GM12878 (cell line): ENCODE measurements around the gene USP34.

Source experiments
- ELK1 ChIP-seq: IDR thresholded peaks from 2 replicates; pipeline ENCODE4 v1.6.1; 2012; ENCODE audit warnings: low read depth, low read length, improper control_type of control experiment
- JUNB ChIP-seq: IDR thresholded peaks from 2 replicates; pipeline ENCODE4 v1.6.1; 2016; ENCODE audit warnings: antibody characterized with exemption, mild to moderate bottlenecking
- MTA3 ChIP-seq: IDR thresholded peaks from 2 replicates; pipeline ENCODE4 v1.6.1; 2012; ENCODE audit warnings: low read length, inconsistent platforms, borderline replicate concordance
- NRF1 ChIP-seq: conservative IDR thresholded peaks from 2 replicates; pipeline ENCODE4 v1.6.1; 2011; ENCODE audit warnings: mild to moderate bottlenecking, low read depth, low read length, improper control_type of control experiment
- POLR2AphosphoS5 ChIP-seq: IDR thresholded peaks from 2 replicates; pipeline ENCODE4 v1.6.1; 2011; ENCODE audit warnings: mild to moderate bottlenecking, low read length, inconsistent platforms
- RAD21 ChIP-seq: IDR thresholded peaks from 2 replicates; pipeline ENCODE4 v1.6.1; 2011; ENCODE audit warnings: mild to moderate bottlenecking, low read depth, low read length, moderate library complexity; ENCODE audit not compliant: insufficient read depth
- RFX5 ChIP-seq: IDR thresholded peaks from 2 replicates; pipeline ENCODE4 v1.6.1; 2011; ENCODE audit warnings: low read depth, low read length, improper control_type of control experiment
- TAF1 ChIP-seq: IDR thresholded peaks from 2 replicates; pipeline ENCODE4 v1.6.1; 2011; ENCODE audit warnings: mild to moderate bottlenecking, low read depth, low read length, borderline replicate concordance
- USF2 ChIP-seq: IDR thresholded peaks from 2 replicates; pipeline ENCODE4 v1.6.1; 2011; ENCODE audit warnings: low read depth, low read length, improper control_type of control experiment, borderline replicate concordance
- ZBTB33 ChIP-seq: fragments of 450-650 bp; IDR thresholded peaks from 2 replicates; pipeline ENCODE4 v1.6.1; 2017; ENCODE audit warnings: mild to moderate bottlenecking
- TF ChIP-seq, protein P1 (sequence below), 3 experiments: IDR thresholded peaks in 2 of 3; conservative IDR thresholded peaks in 1 of 3; 2 replicates each; pipeline ENCODE4 v1.5.1; 2011; ENCODE audit warnings: low read depth in 3 of 3, low read length in 3 of 3, mild to moderate bottlenecking in 3 of 3, control low read depth in 2 of 3, moderate library complexity in 2 of 3, inconsistent platforms in 1 of 3, mixed read lengths in 1 of 3; ENCODE audit not compliant: control insufficient read depth in 2 of 3, insufficient read depth in 1 of 3; ENCODE audit errors: extremely low read depth in 1 of 3

DNA sequence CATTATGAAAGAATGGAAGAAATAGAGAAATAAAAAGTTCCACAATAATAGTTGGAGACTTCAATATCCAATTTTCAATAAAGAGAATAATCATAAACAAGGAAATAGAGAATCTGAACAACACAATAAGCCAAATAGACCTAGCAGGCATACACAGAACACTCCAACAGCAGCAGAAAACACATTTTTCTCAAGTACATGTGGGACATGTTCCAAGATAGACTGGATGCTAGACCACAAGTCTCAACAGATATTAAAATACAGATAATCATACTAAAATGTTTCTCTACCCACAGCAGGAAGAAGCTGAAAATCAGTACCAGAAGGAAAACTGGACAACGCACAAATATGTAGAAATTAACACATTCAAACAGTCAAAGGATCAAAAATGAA lies 113.9 kb downstream of the USP34 start:
- TF ChIP-seq, protein P1, sequence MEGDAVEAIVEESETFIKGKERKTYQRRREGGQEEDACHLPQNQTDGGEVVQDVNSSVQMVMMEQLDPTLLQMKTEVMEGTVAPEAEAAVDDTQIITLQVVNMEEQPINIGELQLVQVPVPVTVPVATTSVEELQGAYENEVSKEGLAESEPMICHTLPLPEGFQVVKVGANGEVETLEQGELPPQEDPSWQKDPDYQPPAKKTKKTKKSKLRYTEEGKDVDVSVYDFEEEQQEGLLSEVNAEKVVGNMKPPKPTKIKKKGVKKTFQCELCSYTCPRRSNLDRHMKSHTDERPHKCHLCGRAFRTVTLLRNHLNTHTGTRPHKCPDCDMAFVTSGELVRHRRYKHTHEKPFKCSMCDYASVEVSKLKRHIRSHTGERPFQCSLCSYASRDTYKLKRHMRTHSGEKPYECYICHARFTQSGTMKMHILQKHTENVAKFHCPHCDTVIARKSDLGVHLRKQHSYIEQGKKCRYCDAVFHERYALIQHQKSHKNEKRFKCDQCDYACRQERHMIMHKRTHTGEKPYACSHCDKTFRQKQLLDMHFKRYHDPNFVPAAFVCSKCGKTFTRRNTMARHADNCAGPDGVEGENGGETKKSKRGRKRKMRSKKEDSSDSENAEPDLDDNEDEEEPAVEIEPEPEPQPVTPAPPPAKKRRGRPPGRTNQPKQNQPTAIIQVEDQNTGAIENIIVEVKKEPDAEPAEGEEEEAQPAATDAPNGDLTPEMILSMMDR (IDR thresholded peaks at IDR 0.05 in 2 of 3, conservative IDR thresholded peaks at IDR 0.05 in 1 of 3; ENCODE audit: control insufficient read depth in 2 of 3, extremely low read depth in 1 of 3, insufficient read depth in 1 of 3, low read depth in 3 of 3, low read length in 3 of 3) = no peak
- TF ChIP-seq USF2 (no peak), MTA3 (no peak), RAD21 (no peak), TAF1 (no peak), RFX5 (no peak), ZBTB33 (no peak), NRF1 (no peak), JUNB (no peak), POLR2AphosphoS5 (no peak), ELK1 (no peak)
